Heart left ventricle (tissue), 13 donors: Measurements from ENCODE around the gene CTF1.

Experiments
- POLR2A ChIP-seq, 2 donors: fragments of 450-650 bp; IDR thresholded peaks; one replicate each; pipeline ENCODE4 v1.6.1; 2017; ENCODE audit warnings: antibody characterized with exemption in 2 of 2, mild to moderate bottlenecking in 2 of 2, moderate library complexity in 2 of 2
- TF ChIP-seq, protein P1 (sequence below), 12 donors: fragments of 200-600 bp; sonication (generic) in 4 of 12; IDR thresholded peaks; one replicate each; pipeline versions ENCODE4 v1.5.0 to v1.8.0; 2018 to 2022; ENCODE audit warnings: antibody characterized with exemption in 12 of 12, mild to moderate bottlenecking in 5 of 12
- donor health status: ischemic (EF 13 %, LVEDD 7.1; RV severe dilation, severe dysfunction).
- donor health status: DM: no; HTN: yes; CAD: no.
- donor health status: DM: no; HTN: no; CAD: no.
- donor health status: ischemic (EF 25% LVEDD 6.9; RV normal size, moderate dysfunction).
- donor health status: ischemic (EF 25% LVEDD 5.7; RV mildly dilated, moderate dysfunction).
- donor health status: ischemic (EF 35%, LVEDD 5.7; RV mildly dilated, moderate dysfunction).
- donor health status: nonischemic (EF 11% LVEDD 7.7; RV severe dilation, severe dysfunction).
- donor health status: DM: yes; HTN: yes; CAD: no.
- donor health status: PGD.
- donor health status: ischemic (EF 29% LVEDD 5.4; RV normal size, mild dysfunction).
- donor health status: nonischemic (EF 23%, LVEDD 6.1; RV moderate dilation, normal function).

- TF ChIP-seq, protein P1, sequence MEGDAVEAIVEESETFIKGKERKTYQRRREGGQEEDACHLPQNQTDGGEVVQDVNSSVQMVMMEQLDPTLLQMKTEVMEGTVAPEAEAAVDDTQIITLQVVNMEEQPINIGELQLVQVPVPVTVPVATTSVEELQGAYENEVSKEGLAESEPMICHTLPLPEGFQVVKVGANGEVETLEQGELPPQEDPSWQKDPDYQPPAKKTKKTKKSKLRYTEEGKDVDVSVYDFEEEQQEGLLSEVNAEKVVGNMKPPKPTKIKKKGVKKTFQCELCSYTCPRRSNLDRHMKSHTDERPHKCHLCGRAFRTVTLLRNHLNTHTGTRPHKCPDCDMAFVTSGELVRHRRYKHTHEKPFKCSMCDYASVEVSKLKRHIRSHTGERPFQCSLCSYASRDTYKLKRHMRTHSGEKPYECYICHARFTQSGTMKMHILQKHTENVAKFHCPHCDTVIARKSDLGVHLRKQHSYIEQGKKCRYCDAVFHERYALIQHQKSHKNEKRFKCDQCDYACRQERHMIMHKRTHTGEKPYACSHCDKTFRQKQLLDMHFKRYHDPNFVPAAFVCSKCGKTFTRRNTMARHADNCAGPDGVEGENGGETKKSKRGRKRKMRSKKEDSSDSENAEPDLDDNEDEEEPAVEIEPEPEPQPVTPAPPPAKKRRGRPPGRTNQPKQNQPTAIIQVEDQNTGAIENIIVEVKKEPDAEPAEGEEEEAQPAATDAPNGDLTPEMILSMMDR (IDR thresholded peaks at IDR 0.05), result no peak
- no peak for TF ChIP-seq POLR2A (IDR thresholded peaks at IDR 0.05)
These were observed 697 bp downstream of the CTF1 start for GRCh38 chr16:30896889-30897733.
